Smooth muscle cell (in vitro differentiated cells): Measurements from ENCODE around the gene SHMT2. TPM values are rescaled to one million over a fixed set of nuclear protein-coding genes. Genes with fewer than 3 reads are reported as not detected.

Experiments
- DNase-seq: peaks from one replicate; lab custom pipeline; 2025; ENCODE audit not compliant: unreplicated experiment; lab: John Stamatoyannopoulos, UW
- H2AFZ ChIP-seq: fragments of 200-600 bp; sonication (generic); 2 replicates; pipeline ENCODE4 v1.6.0; 2016; ENCODE audit warnings: antibody characterized with exemption, low read depth, mild to moderate bottlenecking
- H3F3A ChIP-seq: fragments of 200-600 bp; sonication (generic); 2 replicates; pipeline ENCODE4 v1.6.0; 2017; ENCODE audit warnings: antibody characterized with exemption, low read depth
- H3K27ac ChIP-seq: fragments of 200-600 bp; sonication (generic); 2 replicates; pipeline ENCODE4 v1.5.1; 2016; ENCODE audit warnings: low read depth, mild to moderate bottlenecking
- H3K27me3 ChIP-seq: fragments of 200-600 bp; sonication (generic); 2 replicates; pipeline ENCODE4 v1.6.1; 2016; ENCODE audit warnings: low read depth, mild to moderate bottlenecking
- H3K36me3 ChIP-seq: fragments of 200-600 bp; sonication (generic); 2 replicates; pipeline ENCODE4 v1.5.1; 2016; ENCODE audit warnings: low read depth
- H3K4me1 ChIP-seq: fragments of 200-600 bp; sonication (generic); 2 replicates; pipeline ENCODE4 v1.5.1; 2016; ENCODE audit warnings: low read depth
- H3K4me2 ChIP-seq: fragments of 200-600 bp; sonication (generic); 2 replicates; pipeline ENCODE4 v1.6.0; 2016; ENCODE audit warnings: mild to moderate bottlenecking
- H3K4me3 ChIP-seq: fragments of 200-600 bp; sonication (generic); 2 replicates; pipeline ENCODE4 v1.5.1; 2016; ENCODE audit warnings: mild to moderate bottlenecking
- H3K79me2 ChIP-seq: fragments of 200-600 bp; sonication (generic); 2 replicates; pipeline ENCODE4 v1.6.0; 2016; ENCODE audit warnings: low read depth, mild to moderate bottlenecking
- H3K9ac ChIP-seq: fragments of 200-600 bp; sonication (generic); 2 replicates; pipeline ENCODE4 v1.6.0; 2016; ENCODE audit warnings: low read depth
- H3K9me3 ChIP-seq: fragments of 200-600 bp; sonication (generic); replicated peaks from 2 replicates; pipeline ENCODE4 v1.5.1; 2016; ENCODE audit warnings: low read depth
- H4K20me1 ChIP-seq: fragments of 200-600 bp; sonication (generic); 2 replicates; pipeline ENCODE4 v1.6.0; 2016; ENCODE audit warnings: low read depth
- WGBS: methylation state at CpG from one replicate; pipeline ENCODE4 v1.1.7; 2016; ENCODE audit warnings: low lambda C conversion rate; 5-methylcytosine and 5-hydroxymethylcytosine counted together
- polyA plus RNA-seq: library from polyadenylated mRNA; unstranded; fragments of >200 nt; fragmentation: Nextera tagmentation; extraction: Ambion mirVana; gene quantifications from 2 replicates; pipeline ENCODE4 v1.2.1, GENCODE V29; 2016
- total RNA-seq: library from RNA; depleted of rRNA; stranded (reverse); fragments of >200 nt; gene quantifications from 2 replicates; pipeline ENCODE4 v1.2.3, GENCODE V29; 2014
- TF ChIP-seq, protein P1 (sequence below): fragments of 200-600 bp; sonication (generic); IDR thresholded peaks from 2 replicates; pipeline ENCODE4 v1.5.1; 2017; ENCODE audit warnings: borderline replicate concordance, mild to moderate bottlenecking, antibody characterized with exemption; ENCODE audit not compliant: insufficient read depth, poor library complexity, severe bottlenecking

Gene SHMT2
- total and polyA plus RNA-seq, 2 experiments from 2014 or later, result 107 to 117 TPM

DNA sequence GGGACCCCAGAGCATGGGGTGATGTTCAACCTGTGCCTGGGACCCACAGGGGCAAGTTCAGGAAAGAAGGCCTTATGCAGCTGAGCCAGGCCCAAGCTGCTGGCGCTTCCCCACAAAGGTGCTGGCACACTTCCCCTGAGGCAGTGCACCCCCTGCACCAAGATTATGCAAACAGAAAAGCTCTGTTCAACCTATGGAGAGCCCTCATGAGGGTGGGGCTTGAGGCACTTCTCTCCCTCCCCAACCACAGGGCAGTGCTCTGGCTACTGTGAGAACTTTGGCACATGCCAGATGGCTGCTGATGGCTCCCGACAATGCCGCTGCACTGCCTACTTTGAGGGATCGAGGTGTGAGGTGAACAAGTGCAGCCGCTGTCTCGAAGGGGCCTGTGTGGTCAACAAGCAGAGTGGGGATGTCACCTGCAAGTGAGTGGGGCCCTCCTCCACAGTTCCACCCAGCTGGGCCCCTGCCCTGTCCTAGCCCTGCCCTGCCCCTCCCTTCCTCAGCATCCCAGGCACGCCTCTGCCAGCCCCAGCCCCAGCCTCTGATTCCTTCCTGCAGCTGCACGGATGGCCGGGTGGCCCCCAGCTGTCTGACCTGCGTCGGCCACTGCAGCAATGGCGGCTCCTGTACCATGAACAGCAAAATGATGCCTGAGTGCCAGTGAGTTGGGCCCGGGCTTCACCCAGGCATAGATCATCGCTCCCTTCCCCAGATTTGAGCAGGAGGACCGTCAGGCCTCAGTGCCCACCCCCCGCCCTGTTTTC is 18.4 kb upstream of the SHMT2 start:
- WGBS, result 95% methylated on average over 16 of the region's 16 CpGs

DNA sequence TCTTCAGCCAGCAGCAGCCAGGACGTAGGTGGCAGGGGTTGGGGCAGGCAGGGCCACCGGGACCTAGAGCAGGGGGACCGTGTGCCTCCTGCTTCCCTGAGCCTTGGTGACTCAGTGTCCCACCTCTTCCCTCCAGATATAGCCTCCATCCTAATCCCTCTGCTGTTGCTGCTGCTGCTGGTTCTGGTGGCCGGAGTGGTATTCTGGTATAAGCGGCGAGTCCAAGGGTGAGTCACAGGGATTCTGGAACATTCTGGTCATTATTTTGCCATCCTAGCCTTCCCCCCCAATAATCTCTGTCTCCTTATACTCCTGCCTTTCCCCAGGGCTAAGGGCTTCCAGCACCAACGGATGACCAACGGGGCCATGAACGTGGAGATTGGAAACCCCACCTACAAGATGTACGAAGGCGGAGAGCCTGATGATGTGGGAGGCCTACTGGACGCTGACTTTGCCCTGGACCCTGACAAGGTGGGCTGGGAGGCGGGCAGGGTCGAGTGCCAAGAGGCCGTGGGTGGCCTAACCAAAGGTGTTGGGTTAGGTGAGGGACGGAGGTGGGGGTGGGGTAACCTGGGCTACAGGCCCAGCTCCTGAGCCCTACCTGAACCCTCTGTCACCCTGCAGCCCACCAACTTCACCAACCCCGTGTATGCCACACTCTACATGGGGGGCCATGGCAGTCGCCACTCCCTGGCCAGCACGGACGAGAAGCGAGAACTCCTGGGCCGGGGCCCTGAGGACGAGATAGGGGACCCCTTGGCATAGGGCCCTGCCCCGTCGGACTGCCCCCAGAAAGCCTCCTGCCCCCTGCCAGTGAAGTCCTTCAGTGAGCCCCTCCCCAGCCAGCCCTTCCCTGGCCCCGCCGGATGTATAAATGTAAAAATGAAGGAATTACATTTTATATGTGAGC is 17.5 kb upstream of the SHMT2 start:
- no peak overlapping the region for H2AFZ ChIP-seq
- H3K36me3 ChIP-seq, result no peaks in the 10 kb centered on the region
- H3K27ac ChIP-seq, result peak overlapping the region; percentile 11
- H3K27me3 ChIP-seq, result peaks cover 22% of the 10 kb centered on the region
- peaks cover 6% of the 10 kb centered on the region for H3K4me1 ChIP-seq
- H3K79me2 ChIP-seq, result no peaks in the 10 kb centered on the region
- TF ChIP-seq, protein P1, sequence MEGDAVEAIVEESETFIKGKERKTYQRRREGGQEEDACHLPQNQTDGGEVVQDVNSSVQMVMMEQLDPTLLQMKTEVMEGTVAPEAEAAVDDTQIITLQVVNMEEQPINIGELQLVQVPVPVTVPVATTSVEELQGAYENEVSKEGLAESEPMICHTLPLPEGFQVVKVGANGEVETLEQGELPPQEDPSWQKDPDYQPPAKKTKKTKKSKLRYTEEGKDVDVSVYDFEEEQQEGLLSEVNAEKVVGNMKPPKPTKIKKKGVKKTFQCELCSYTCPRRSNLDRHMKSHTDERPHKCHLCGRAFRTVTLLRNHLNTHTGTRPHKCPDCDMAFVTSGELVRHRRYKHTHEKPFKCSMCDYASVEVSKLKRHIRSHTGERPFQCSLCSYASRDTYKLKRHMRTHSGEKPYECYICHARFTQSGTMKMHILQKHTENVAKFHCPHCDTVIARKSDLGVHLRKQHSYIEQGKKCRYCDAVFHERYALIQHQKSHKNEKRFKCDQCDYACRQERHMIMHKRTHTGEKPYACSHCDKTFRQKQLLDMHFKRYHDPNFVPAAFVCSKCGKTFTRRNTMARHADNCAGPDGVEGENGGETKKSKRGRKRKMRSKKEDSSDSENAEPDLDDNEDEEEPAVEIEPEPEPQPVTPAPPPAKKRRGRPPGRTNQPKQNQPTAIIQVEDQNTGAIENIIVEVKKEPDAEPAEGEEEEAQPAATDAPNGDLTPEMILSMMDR, result no peak
- no peak overlapping the region for H3K4me3 ChIP-seq
- H4K20me1 ChIP-seq, result peaks cover 69% of the 10 kb centered on the region
- no peak overlapping the region for H3K4me2 ChIP-seq
- WGBS, result 82% methylated on average over 26 of the region's 27 CpGs
- DNase-seq, result no peak
- no peak overlapping the region for H3K9ac ChIP-seq
- H3K9me3 ChIP-seq, result no peaks in the 10 kb centered on the region
- H3F3A ChIP-seq, result peaks cover 22% of the 10 kb centered on the region

More for the DNA sequence above, 18.4 kb upstream of the SHMT2 start:
- H3K4me1 ChIP-seq, result no peaks in the 10 kb centered on the region
- H3F3A ChIP-seq, result peaks cover 22% of the 10 kb centered on the region
- H4K20me1 ChIP-seq, result peaks cover 74% of the 10 kb centered on the region
- no peak overlapping the region for H3K9ac ChIP-seq
- no peak overlapping the region for H3K4me3 ChIP-seq
- DNase-seq, result no peak
- no peaks in the 10 kb centered on the region for H3K79me2 ChIP-seq
- H3K27ac ChIP-seq, result no peak overlapping the region
- H3K27me3 ChIP-seq, result peaks cover 16% of the 10 kb centered on the region
- no peak overlapping the region for H3K4me2 ChIP-seq
- no peaks in the 10 kb centered on the region for H3K9me3 ChIP-seq
- TF ChIP-seq, protein P1, result no peak
- no peak overlapping the region for H2AFZ ChIP-seq
- no peaks in the 10 kb centered on the region for H3K36me3 ChIP-seq

DNA sequence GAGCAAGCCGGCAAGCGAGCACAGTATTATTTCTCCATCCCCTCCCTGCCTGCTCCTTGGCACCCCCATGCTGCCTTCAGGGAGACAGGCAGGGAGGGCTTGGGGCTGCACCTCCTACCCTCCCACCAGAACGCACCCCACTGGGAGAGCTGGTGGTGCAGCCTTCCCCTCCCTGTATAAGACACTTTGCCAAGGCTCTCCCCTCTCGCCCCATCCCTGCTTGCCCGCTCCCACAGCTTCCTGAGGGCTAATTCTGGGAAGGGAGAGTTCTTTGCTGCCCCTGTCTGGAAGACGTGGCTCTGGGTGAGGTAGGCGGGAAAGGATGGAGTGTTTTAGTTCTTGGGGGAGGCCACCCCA is 16.8 kb upstream of the SHMT2 start:
- Histone ChIP-seq H3K27ac (no peak overlapping the region), H3K36me3 (no peaks in the 10 kb centered on the region), H2AFZ (no peak overlapping the region), H3F3A (peaks cover 22% of the 10 kb centered on the region), H4K20me1 (peaks cover 67% of the 10 kb centered on the region), H3K9me3 (no peaks in the 10 kb centered on the region), H3K27me3 (peaks cover 29% of the 10 kb centered on the region), H3K79me2 (no peaks in the 10 kb centered on the region), H3K4me2 (no peak overlapping the region), H3K4me3 (no peak overlapping the region), H3K9ac (no peak overlapping the region), H3K4me1 (peaks cover 11% of the 10 kb centered on the region)
- TF ChIP-seq, protein P1, result no peak
- 85% methylated on average over 7 of the region's 7 CpGs for WGBS
- no peak for DNase-seq
